ENCODE results near the gene SLC39A9. TPM values are rescaled to one million over a fixed set of nuclear protein-coding genes. Genes with fewer than 3 reads are reported as not detected.
A peak's percentile ranks its signal among the peaks of the same experiment; 100 is the strongest.
"Not testable (repeated sequence)": the region's sequence is repeated elsewhere in the genome, so short reads cannot be mapped to it uniquely, and the experiment has no call there.

The SLC39A9 gene
- total and polyA plus RNA-seq, 2 experiments from 2014 or later = 33.4 to 109 TPM

DNA sequence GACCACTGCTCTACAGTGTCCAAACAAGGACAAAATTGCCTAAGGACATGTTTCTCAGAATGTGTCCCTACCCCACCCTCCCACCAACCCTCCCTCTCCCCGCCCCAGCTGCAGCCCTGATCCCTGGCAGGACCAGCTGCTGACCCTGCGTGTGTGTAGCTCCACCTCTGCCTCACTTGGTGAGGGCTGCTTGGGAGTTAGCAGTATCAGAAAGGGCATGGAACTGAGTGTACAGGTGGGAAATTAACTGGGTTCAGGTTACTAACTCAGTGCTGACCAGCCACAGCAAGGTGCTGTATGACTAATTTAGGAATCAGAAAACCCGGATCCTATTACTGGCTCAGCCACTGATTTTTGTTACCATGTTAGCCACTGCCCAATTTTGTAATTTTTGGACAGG lies 74.8 kb downstream of the SLC39A9 start:
- no peaks in the 10 kb centered on the region for H3K79me2 ChIP-seq
- no peak overlapping the region for H2AFZ ChIP-seq
- no peaks in the 10 kb centered on the region for H4K20me1 ChIP-seq (ENCODE audit: insufficient read depth, poor library complexity, severe bottlenecking)
- no peak overlapping the region for H3K27ac ChIP-seq
- H3K9me2 ChIP-seq (replicated peaks; ENCODE audit: insufficient read depth) = no peaks in the 10 kb centered on the region
- H3K4me1 ChIP-seq (ENCODE audit: insufficient read depth) = no peaks in the 10 kb centered on the region
- no peaks in the 10 kb centered on the region for H3K27me3 ChIP-seq
- TF ChIP-seq EZH2phosphoT487 (IDR thresholded peaks at IDR 0.05; ENCODE audit: low read depth, severe bottlenecking, unreplicated experiment) (no peak), EZH2 (IDR thresholded peaks at IDR 0.05; ENCODE audit: borderline replicate concordance) (no peak)
- TF ChIP-seq, protein P1, sequence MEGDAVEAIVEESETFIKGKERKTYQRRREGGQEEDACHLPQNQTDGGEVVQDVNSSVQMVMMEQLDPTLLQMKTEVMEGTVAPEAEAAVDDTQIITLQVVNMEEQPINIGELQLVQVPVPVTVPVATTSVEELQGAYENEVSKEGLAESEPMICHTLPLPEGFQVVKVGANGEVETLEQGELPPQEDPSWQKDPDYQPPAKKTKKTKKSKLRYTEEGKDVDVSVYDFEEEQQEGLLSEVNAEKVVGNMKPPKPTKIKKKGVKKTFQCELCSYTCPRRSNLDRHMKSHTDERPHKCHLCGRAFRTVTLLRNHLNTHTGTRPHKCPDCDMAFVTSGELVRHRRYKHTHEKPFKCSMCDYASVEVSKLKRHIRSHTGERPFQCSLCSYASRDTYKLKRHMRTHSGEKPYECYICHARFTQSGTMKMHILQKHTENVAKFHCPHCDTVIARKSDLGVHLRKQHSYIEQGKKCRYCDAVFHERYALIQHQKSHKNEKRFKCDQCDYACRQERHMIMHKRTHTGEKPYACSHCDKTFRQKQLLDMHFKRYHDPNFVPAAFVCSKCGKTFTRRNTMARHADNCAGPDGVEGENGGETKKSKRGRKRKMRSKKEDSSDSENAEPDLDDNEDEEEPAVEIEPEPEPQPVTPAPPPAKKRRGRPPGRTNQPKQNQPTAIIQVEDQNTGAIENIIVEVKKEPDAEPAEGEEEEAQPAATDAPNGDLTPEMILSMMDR (IDR thresholded peaks at IDR 0.05; ENCODE audit: poor library complexity) = no peak
- no peak for DNase-seq (ENCODE audit: low spot score)
- H3K9me3 ChIP-seq (ENCODE audit: low read depth) = no peaks in the 10 kb centered on the region
- H3K4me2 ChIP-seq = no peak overlapping the region
- no peak overlapping the region for H3K4me3 ChIP-seq
- 42% methylated on average over 3 of the region's 3 CpGs for WGBS (ENCODE audit: low lambda C conversion rate, missing lambda C conversion rate)
- H3K36me3 ChIP-seq (replicated peaks; ENCODE audit: insufficient read depth, low read depth) = no peaks in the 10 kb centered on the region

DNA sequence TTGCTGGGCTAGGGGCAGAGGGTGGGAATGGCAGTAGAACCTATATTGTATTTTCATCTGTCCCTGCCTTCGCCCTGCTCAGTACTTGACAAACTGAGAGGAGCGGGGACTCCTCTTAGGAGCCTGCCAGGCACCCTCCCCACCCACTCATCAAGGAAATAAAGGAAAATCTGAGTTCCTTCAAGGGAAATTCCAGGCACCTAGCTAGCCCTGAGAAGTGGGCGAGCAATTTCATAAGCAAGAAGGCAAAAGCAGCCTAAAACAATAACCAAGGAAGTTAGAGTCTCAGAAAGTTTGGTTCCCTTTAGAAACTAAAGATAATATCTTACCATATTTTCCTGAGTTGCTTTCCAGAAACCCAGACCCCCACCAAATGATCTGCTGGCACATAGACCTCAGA lies 75.5 kb downstream of the SLC39A9 start:
- no peaks in the 10 kb centered on the region for H4K20me1 ChIP-seq (ENCODE audit: insufficient read depth, poor library complexity, severe bottlenecking)

DNA sequence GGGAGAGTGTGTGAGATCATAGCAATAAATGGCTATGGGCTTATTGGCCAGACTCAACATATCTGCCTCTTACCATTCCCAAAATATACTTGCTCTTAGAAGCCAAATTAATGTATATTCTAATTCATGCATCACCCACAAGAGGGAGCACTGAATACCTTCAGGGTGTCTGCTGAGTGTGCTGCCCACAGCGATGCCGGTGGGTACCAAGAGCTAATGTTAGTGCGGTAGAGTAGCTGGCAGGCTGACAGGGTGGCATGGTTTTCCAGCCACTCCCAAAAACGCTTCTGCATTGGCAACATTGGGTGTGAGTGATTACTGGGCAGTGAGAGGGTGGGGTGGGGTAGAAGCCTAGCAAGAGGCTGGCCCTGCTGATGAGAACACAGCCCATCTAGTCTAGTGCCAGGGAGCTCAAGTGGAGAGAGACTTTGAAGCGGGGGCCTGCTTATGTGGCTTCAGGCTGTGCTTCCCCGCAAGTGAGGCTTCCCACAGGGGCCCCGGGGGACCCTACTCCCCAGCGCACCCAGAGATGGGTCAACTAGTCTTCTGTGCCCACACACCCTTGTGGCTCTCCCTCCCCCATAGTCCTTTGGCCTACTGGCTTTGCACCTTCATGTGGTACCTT lies 76.8 kb downstream of the SLC39A9 start:
- H3K4me3 ChIP-seq = no peak overlapping the region
- peak; percentile 7 for DNase-seq (ENCODE audit: low spot score)
- no peaks in the 10 kb centered on the region for H3K79me2 ChIP-seq
- no peak overlapping the region for H2AFZ ChIP-seq
- no peaks in the 10 kb centered on the region for H4K20me1 ChIP-seq (ENCODE audit: insufficient read depth, poor library complexity, severe bottlenecking)
- TF ChIP-seq, protein P1 (IDR thresholded peaks at IDR 0.05; ENCODE audit: poor library complexity) = peak; percentile 28
- TF ChIP-seq EZH2phosphoT487 (IDR thresholded peaks at IDR 0.05; ENCODE audit: low read depth, severe bottlenecking, unreplicated experiment) = no peak
- no peak for TF ChIP-seq EZH2 (IDR thresholded peaks at IDR 0.05; ENCODE audit: borderline replicate concordance)
- H3K4me1 ChIP-seq (ENCODE audit: insufficient read depth) = no peaks in the 10 kb centered on the region
- H3K9me2 ChIP-seq (replicated peaks; ENCODE audit: insufficient read depth) = no peaks in the 10 kb centered on the region
- no peak overlapping the region for H3K4me2 ChIP-seq
- H3K27ac ChIP-seq = no peak overlapping the region
- no peaks in the 10 kb centered on the region for H3K36me3 ChIP-seq (replicated peaks; ENCODE audit: insufficient read depth, low read depth)
- H3K27me3 ChIP-seq = no peaks in the 10 kb centered on the region
- WGBS (ENCODE audit: low lambda C conversion rate, missing lambda C conversion rate) = 68% methylated on average over 8 of the region's 8 CpGs
- H3K9me3 ChIP-seq (ENCODE audit: low read depth) = no peaks in the 10 kb centered on the region

More for the DNA sequence above, 75.5 kb downstream of the SLC39A9 start:
- Histone ChIP-seq H3K27me3 (no peaks in the 10 kb centered on the region), H3K27ac (no peak overlapping the region), H3K9me3 (ENCODE audit: low read depth) (no peaks in the 10 kb centered on the region), H2AFZ (no peak overlapping the region), H3K79me2 (no peaks in the 10 kb centered on the region), H3K36me3 (replicated peaks; ENCODE audit: insufficient read depth, low read depth) (no peaks in the 10 kb centered on the region), H3K4me3 (no peak overlapping the region), H3K9me2 (replicated peaks; ENCODE audit: insufficient read depth) (no peaks in the 10 kb centered on the region), H3K4me2 (no peak overlapping the region), H3K4me1 (ENCODE audit: insufficient read depth) (no peaks in the 10 kb centered on the region)
- TF ChIP-seq EZH2phosphoT487 (IDR thresholded peaks at IDR 0.05; ENCODE audit: low read depth, severe bottlenecking, unreplicated experiment) = no peak
- TF ChIP-seq EZH2 (IDR thresholded peaks at IDR 0.05; ENCODE audit: borderline replicate concordance) = no peak
- TF ChIP-seq, protein P1 (IDR thresholded peaks at IDR 0.05; ENCODE audit: poor library complexity) = no peak
- WGBS (ENCODE audit: low lambda C conversion rate, missing lambda C conversion rate) = 86% methylated on average over 3 of the region's 3 CpGs
- DNase-seq (ENCODE audit: low spot score) = no peak

DNA sequence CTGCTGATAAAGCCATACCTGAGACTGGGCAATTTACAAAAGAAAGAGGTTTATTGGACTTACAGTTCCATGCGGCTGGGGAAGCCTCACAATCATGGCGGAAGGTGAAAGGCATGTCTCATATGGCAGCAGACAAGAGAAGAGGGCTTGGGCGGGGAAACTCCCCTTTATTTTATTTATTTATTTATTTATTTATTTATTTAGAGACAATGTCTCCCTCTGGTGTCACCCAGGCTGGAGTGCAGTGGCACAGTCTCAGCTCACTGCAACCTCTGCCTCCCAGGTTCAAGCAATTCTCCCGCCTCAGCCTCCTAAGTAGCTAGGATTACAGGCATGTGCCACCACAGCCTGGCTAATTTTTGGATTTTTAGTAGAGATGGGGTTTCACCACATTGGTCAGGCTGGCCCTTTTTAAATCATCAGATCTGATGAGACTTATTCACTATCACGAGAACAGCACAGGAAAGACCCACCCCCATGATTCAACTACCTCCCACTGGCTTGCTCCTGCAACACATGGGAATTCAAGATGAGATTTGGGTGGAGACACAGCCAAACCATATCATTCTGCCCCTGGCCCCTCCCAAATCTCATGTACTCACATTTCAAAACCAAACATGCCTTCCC lies 78.4 kb downstream of the SLC39A9 start:
- H3K4me3 ChIP-seq; H3K4me2 ChIP-seq; H3K9me3 ChIP-seq (ENCODE audit: low read depth); H2AFZ ChIP-seq; H3K27ac ChIP-seq; DNase-seq (ENCODE audit: low spot score); H3K79me2 ChIP-seq; H3K36me3 ChIP-seq (replicated peaks; ENCODE audit: insufficient read depth, low read depth); H4K20me1 ChIP-seq (ENCODE audit: insufficient read depth, poor library complexity, severe bottlenecking); H3K9me2 ChIP-seq (replicated peaks; ENCODE audit: insufficient read depth); H3K4me1 ChIP-seq (ENCODE audit: insufficient read depth); H3K27me3 ChIP-seq: not testable (repeated sequence)
- 91% methylated on average over 5 of the region's 5 CpGs for WGBS (ENCODE audit: low lambda C conversion rate, missing lambda C conversion rate)

DNA sequence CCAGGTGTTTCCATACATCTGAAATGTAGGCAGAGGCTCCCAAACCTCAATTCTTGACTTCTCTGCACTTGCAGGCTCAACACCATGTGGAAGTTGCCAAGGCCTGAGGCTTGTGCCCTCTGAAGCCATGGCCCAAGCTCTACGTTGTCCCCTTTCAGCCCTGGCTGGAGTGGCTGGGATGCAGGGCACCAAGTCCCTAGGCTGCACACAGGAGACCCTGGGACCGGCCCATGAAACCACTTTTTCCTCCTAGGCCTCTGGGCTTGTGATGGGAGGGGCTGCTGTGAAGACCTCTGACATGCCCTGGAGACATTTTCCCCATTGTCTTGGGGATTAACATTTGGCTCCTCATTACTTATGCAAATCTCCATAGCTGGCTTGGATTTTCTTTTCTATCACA lies 79.6 kb downstream of the SLC39A9 start:
- not testable (repeated sequence) for H2AFZ ChIP-seq; H3K9me3 ChIP-seq (ENCODE audit: low read depth); H3K4me2 ChIP-seq; H4K20me1 ChIP-seq (ENCODE audit: insufficient read depth, poor library complexity, severe bottlenecking); DNase-seq (ENCODE audit: low spot score); H3K4me1 ChIP-seq (ENCODE audit: insufficient read depth); H3K79me2 ChIP-seq; H3K27ac ChIP-seq; H3K9me2 ChIP-seq (replicated peaks; ENCODE audit: insufficient read depth); H3K36me3 ChIP-seq (replicated peaks; ENCODE audit: insufficient read depth, low read depth); H3K4me3 ChIP-seq
- H3K27me3 ChIP-seq = peaks cover 15% of the 10 kb centered on the region
- WGBS (ENCODE audit: low lambda C conversion rate, missing lambda C conversion rate) = 83% methylated on average over 2 of the region's 2 CpGs

Data from hepatocyte (in vitro differentiated cells).